NCI-H82 treated with DMSO at 0.1 percent for 48 hours (cell line): ENCODE measurements around the gene RBX1.

Experiments used
- DNase-seq: peaks from one replicate; lab custom pipeline; 2025; ENCODE audit not compliant: unreplicated experiment; lab: John Stamatoyannopoulos, UW

RBX1 gene

GRCh38 chr22:41021613-41022454 lies 70.7 kb downstream of the RBX1 start:
- DNase-seq = no peak

GRCh38 chr22:41022470-41023298 lies 71.5 kb downstream of the RBX1 start:
- peak; percentile 45 for DNase-seq
